ENCODE data around the gene PAH.

PAH gene

DNA sequence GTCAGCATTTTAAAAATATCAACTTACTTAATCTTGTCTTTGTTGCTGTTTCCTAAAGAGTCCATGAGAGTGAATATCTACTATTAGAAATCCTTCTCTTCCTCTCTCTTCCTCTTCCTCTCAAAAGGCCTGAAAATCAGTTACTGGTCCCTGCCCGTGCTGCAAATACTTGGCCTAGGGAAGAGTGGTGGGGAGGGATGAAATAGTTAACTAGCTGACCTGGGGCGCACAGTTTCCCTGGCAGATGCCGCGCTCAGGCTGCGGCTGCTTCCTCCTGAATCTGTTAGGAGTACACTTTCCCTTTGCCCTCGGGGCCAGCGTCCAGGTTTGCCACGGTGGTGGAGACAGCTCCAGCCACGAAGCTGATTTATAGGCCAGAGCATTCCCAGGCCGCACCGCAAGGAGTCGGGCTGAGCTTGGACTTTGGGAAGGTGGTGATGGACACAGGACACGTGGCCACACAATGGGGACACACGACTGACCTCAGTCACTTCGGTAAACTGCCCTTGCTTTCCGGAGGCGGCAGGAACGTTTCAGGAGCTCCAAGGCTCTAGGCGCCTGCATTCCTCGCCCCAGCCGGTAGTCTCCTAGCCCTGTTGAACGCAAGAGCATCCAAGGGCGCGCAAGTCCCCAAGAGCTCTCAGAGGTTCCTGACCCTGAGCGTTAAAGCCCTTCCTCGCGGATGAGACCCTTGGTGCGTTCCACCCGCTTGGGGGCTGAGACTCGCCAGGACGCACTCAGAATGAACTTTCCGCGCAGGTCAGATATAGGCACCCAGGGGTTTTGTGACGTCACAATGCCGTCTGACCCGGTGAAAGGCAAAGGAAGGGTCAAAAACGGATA lies 33.3 kb upstream of the PAH start:
- no peak for DNase-seq (ENCODE audit: low read depth)

DNA sequence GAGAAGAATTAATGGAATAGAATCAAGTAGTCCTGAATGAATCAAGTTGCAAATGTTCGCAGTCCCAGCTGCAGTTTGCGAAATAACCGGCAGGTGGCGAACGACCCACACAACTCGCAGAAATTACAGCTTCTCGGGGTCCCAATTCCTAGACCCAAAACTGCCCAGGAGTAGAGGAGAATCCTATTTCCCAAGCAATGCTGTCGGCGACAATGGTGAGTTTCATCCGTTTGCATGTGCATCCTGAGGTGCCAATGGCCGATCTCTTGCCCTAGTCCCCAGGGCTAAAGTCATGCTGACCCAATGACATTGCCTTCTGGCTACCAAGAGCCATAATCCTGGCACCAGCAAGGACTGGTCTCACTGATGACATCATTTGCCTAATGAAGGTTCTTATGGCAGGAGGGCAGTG lies 31.9 kb upstream of the PAH start:
- DNase-seq (ENCODE audit: low read depth): no peak

DNA sequence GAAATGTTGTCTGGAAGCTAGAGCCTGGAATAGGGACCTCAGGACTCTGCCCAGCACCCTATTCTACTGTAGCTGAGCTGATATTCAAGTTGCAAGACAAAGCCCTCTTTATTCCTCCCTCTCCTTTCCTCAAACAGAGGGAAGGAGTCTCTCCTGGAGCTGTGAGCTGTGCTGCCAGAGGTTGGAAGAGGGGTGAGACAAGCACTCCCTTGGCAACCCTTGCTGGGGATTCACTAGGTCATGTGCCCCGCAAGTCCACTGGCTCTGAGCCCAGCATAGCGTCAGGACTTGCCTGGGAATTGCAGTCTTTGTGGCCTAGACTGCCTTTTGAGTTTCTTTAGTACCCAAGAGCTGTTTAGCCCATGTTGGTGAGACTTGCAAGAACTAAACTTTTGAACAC lies 29.0 kb upstream of the PAH start:
- DNase-seq (ENCODE audit: low read depth): no peak

DNA sequence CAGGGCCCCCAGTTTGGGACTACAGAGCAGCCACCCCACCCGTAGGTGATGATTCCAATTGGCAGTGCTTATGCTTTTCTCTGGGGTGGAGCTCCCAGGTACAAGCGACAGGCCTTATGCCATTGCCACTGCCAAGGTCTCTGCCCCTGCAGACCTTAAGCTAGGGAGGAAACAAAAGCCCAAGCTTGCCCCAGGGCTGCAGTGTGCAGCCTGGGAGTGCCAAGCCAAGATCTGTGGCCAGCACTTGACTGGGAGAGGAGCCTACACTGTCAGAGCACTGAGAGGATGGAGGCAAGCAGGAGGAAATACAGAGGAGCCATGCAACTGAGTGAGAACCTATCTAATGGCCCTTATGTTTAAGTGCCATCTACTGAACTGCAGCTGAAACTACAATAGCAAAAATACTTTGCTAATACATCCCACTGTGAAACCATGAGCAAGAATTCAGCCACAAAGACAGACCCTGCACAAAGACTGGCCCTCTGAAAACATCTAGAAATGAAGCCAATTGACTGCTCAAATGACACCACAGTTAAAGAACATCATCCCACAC lies 22.7 kb upstream of the PAH start:
- no peak for DNase-seq (ENCODE audit: low read depth)

DNA sequence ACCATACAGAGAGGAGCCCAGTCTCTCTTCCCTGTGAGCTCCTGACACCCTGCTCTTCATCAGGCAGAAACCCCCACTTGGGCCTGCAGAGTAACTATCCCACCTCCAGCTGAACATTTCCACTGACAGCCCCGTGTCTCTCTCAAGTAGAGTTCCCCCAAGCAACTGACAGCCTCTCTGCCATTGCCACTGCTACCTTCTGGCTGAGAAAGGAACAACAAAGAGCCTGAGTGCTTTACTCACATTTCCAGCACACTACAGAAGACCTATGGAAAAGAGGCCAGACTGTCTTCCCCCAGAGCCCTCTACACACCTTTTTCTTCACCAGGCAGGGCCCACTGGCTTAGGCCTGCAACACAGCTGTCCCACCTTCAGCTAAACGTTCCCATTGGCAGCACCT lies 22.0 kb upstream of the PAH start:
- DNase-seq (ENCODE audit: low read depth): no peak

DNA sequence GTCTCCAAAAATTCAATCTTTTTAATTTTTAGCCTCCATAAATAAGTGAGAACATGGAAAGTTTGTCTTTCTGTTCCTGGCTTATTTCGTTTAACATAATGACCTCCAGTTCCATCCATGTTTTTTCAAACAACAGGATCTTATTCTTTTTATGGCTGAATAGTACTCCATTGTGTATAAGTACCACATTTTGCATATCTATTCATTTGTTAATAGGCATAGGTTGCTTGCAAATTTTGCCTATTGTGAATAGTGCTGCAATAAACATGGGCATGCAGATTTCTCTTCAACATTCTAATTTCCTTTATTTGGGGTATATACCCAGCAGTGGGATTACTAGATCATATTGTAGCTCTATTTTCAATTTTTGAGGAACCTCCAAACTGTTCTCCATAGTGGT lies 16.1 kb upstream of the PAH start:
- no peak for DNase-seq (ENCODE audit: low read depth)

DNA sequence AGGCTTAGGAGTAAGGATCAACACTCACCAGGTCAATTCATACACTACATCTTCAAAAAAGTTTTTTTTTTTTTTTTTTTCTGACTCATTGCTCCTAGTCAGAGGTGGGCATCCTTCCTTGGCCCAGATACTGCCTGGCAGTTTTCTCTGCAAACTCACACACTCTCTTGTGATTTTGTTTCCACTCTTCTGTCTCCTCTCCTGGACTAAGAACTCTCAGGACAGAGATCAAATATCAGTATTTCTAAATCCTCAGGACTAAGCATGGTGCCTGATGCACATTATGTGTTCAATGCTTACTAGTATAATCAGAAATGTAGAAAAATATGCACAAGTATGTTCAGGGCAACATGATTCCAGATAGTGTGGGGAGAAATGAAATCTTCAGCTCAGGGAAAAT lies 10.2 kb upstream of the PAH start:
- no peak for DNase-seq (ENCODE audit: low read depth)

DNA sequence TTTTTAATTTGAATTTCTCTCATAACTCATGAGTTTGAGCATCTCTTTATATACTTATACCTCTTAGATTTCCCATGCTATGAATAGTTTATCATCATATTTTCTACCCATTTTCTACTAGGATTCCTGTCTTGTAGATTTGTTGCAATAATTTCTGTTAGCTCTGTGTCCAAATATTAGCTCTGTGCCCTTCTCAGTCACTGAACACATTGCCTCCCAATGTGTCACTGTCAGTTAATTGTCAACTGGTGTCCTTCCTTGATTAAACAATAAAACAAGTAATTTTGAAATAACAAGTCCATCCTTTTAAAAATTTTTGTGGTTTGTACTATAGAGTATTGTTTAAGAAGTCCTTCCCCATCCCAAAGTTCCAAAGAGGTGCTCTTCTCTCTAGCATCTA lies 4.2 kb upstream of the PAH start:
- DNase-seq (ENCODE audit: low read depth): no peak

DNA sequence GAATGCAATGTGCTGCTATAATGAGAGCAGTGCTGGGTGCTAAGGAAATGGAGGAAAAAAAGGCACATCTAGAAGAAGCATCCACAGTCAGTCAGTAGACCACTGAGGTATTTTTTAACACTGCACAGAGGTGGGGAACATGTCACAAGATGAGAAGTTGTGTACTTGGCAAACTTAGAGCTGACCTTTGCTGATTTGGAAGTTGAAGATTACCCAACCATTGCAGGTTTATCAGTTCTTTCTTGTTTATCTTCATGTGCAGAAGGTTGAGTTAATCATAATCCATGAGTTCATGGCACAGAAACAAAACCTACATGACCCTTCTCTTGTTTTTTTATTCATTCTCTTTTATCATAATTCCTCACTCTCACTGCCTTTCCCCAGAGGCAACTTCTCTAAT lies 3.2 kb upstream of the PAH start:
- no peak for DNase-seq (ENCODE audit: low read depth)

DNA sequence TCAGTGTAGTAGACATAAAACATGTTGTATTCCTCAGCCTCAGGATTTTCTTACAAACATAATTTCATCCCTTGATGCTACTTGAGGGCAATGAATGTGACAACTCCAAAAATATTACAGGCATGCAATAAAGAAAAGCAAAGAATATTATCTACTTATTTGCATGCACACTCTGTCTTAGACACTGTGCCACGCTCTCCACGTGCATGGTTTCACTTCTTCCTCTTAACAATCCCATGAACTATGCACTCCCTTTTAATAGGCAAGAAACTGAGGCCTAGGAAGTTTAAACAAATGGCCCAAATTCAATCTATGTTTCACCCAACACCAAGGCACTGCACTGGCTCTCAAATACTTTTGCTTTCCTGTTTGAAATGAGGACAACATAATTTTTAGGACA lies 1.8 kb upstream of the PAH start:
- no peak for DNase-seq (ENCODE audit: low read depth)

DNA sequence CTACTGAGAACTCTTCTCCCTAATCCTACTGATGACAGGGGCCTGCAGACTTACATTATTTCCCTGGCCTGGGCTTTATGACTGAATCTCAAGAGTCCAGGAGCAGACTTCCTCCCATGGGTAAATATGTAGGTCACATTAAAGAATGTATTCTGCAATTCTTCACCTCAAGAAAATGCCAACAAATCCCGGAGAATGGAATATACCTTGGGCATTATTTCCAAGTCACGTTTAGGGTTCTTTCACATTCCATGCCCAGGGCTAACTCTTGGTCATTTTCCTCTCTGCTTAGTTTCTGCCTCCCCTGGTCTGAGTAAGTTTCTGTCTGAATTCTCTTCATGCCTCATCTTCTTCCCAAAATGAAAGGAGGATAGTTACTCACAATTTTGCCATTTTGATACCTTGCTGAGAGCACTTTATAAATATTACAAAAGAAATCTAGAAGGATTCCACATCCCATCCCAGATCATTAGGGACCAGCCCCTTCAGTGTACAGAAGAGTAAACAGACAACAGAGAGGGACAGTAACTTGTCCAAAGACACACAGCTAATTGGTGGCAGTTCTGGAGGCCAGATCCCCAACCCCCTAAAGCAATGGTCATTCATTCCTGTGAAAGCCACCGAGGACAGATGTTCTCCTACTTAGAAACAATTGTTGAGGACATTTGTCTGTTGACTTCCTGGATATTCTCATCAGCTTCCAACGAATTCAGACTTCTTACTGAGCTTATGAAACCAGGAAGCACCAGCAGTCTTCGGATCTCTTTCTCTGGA lies 605 bp downstream of the PAH start:
- no peak for DNase-seq (ENCODE audit: low read depth)

DNA sequence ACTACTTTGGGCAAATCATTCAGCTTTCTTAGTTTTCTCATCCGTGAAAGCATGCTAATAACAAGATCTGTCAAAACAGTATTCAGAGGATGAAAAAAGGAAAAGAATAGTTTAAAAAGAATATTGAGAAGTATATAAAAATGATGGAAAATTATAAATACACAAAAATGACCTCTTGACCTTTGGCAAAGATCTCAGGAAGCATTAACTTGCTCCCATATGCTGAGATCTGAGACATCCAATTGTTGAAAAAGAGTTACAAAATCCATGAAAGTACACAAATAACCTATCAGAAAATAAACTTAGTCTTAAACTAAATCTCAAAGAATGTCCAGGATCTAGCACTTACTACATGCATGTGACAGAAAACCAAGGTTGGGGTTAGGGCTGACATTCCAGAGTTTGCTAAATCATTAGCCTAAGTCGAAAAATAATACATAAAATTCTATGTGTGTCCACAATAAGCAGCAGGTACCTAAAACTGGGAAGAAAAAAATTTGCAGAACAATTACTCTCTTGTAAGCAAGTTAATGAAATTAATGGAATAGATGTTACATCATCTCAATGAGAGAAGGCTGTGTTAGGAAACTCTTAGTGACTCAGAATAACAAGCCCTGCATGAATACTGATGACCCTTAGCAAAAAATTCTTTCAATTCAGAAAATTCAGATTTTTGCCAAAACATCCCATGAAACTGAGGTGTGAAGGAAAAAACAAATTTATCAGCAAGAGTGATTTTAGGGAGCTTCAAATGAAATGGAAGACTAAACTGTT lies 3.4 kb downstream of the PAH start:
- DNase-seq (ENCODE audit: low read depth): no peak

DNA sequence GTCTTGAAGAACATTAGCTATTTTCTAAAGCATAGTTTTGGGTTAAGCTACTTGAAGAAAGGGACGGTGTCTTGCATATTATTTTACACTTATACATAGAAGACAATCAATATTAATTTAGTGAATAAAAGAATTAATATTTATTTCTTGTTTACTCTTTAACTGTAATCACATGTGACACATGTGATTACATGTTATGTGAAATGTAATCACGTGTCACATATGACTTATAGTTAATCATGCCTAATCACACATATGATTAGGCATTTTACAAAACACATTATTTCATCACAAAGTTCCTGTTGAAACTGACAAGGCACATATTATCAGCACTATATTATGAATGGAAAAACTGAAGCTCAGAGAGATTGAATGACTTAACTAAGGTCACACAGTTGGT lies 4.8 kb downstream of the PAH start:
- DNase-seq (ENCODE audit: low read depth): no peak

DNA sequence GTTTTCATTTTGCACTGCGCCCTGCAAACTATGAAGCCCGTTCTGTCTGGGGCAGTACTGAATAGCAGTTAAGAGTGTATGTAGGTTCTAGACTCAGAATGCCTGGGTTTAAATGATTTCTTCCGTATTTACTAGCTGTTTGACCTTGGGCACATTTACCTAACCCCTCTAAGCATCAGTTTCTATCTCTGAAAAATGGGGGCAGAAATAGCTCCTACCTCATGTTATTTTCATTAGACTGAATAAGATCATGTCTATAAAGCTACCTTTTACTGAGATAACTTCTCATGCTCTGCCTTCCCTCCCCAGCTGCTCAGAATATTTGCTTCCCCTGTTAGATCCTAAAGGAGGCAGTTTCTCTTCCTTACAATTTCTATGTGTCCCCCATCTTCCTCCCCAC lies 5.7 kb downstream of the PAH start:
- no peak for DNase-seq (ENCODE audit: low read depth)

DNA sequence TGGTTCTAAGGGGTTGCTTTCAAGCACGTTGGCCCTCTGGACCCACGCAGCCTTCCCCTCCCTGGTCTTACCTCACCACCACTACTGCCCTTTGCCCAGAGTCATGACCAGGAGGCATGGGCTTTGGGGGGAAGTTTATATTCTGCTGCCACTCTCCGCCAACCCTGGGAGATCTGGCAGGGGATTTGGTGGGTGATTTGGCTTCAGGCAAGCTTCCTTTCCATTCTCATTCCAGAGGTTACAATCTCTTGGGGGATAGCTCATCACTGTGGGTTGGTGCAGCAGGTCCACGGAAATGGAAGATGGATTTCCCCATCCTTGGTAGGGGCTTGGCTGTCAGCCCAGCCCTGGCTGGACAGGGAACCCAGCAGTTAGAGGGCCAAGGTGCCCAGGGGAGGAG lies 6.3 kb downstream of the PAH start:
- DNase-seq (ENCODE audit: low read depth): no peak

DNA sequence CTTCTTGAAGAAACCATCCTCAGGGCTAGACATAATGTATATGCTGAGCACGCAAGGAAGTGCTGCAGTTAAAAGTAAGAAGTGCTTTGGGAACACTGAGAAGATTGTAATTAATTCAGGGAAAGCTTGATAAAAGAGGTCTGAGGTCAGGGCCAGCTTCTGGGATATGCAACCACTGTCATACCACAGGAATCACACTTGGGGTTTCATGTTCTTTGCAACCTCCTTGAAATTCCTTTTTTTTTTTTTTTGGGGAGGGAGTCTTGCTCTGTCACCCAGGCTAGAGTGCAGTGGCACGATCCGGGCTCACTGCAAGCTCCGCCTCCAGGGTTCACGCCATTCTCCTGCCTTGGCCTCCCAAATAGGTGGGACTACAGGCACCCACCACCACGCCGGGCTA lies 6.9 kb downstream of the PAH start:
- no peak for DNase-seq (ENCODE audit: low read depth)

DNA sequence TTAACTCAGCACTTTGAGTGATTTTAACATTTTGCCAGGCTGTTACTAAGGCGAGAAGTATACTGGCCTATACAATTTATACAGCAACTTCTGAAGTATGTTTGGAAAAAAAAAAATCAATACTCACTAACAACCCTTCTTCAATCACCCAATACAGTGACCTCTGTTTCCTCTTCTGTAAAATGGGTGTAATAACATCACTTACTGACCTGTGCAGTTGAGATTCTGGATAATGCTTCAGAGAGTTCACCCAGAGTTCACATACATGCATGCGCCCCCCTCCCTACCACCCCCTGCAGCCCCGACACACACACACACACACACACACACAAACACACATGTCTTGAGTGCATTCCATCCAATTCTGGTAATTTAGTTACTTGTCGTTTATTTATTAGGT lies 9.1 kb downstream of the PAH start:
- no peak for DNase-seq (ENCODE audit: low read depth)

DNA sequence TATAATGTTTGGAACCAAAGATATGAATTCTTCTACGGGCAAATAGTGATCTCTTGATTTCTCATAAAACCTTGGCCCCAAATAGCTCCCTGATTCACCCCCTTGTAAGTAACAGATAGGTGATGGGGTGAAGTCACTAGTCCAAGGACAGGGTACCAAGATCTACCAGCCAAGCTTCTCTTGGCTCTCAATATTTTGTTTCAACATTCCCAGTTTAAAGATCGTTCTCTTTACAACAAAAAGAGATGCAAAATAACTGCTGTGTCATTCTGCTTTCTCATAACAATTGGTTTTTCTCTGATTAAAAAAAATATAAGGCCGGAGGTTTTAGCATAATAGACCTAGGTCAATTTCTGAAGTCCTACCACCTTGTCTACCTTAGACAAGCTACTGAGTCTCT lies 11.8 kb downstream of the PAH start:
- no peak for DNase-seq (ENCODE audit: low read depth)

DNA sequence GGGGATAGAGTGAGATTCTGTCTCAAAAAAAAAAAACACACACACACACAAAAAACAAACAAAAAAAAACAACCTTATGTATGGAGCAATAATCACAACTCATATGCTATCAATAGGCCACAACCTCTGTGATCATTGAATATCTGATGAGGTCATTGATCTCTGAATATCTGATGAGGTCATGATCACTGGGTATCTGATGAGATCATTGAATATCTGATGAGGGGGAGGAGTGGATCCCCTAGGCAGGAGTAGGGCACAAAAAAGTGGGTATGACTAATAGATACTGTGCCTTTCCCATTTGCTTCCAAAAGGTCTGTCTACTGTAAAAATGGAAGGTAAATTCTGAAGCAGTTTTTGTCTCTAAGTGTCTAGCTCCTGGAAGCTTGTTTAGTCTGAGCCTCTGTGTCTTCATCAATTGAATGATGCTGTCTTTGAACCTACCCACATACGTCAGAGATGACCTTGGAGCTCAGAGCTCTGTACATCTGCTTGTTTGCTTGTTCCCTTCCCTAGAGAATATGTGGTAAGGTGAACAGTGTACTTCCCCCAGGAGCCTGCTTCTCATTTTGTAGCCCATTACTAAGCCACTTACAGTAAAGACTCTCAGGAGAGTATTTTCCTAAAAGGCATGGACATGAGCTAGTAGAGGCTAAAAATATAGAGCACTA lies 13.6 kb downstream of the PAH start:
- no peak for DNase-seq (ENCODE audit: low read depth)

DNA sequence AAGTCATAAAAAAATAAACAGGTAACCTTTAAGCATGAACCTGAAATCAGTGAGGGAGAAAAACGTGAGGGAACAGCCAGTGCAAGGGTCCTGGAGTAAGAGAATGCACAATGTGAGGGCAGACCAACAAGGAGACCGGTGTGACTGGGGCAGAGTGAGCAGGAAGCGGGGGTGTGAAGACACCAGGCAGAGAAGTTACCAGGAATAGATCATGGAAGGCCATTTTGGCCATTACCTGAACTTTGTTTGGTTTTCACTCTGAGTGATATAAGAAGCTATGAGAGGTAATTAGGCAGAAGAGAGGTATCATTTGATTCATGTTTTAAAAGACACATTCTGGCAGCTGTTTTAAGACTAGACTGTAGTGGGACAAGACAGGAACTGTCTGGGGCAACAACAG lies 15.0 kb downstream of the PAH start:
- no peak for DNase-seq (ENCODE audit: low read depth)

DNA sequence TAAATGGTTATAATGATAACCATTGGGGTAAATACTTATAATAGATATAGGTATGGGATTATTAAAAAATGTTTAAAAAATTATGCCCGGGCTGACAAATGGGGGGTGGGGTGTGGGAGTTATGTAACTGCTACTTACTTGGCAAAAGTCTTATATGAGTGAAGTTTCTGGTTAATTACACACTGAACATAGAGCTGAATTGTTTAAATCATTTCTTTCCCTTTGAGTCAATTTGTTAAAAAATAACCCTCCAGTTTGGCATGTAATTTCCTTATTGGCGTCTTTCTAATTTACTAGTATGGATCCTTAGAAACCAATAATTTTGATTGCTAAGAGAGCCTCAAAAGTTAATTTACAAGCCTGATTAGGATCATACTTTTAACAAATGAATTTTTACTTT lies 16.7 kb downstream of the PAH start:
- no peak for DNase-seq (ENCODE audit: low read depth)

DNA sequence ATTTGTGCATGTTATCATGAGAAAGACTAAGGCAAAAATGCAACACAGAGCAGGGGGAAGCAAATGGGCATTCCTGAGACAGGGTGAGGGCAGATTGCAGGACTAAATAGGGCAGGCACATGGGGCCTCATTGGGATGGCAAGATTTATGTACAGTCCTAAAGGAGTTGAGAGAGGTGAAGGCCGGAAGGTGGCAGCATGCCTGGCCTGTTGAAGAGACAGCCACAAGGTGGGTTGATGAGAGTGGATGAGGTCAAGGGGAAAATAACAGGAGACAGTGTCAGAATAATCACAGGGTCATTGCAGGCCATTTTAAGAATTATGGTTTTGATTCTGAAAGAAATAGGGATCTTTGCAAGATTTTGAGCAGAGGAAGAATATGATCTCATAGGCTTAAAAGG lies 21.0 kb downstream of the PAH start:
- no peak for DNase-seq (ENCODE audit: low read depth)

Data from activated T-helper 1 cell treated with Interleukin-2 at 50 U/mL for 16 hours (primary cell).